HG03139 (cell line): ENCODE measurements around the gene INTS11.

Experiments
- ATAC-seq: cut with Tn5 transposase; IDR thresholded peaks from one replicate; pipeline ENCODE4 v1.9.1; 2021; ENCODE audit not compliant: unreplicated experiment

Gene INTS11

GRCh38 chr1:1303736-1304135 is 20.7 kb downstream of the INTS11 start:
- no peak for ATAC-seq

DNA sequence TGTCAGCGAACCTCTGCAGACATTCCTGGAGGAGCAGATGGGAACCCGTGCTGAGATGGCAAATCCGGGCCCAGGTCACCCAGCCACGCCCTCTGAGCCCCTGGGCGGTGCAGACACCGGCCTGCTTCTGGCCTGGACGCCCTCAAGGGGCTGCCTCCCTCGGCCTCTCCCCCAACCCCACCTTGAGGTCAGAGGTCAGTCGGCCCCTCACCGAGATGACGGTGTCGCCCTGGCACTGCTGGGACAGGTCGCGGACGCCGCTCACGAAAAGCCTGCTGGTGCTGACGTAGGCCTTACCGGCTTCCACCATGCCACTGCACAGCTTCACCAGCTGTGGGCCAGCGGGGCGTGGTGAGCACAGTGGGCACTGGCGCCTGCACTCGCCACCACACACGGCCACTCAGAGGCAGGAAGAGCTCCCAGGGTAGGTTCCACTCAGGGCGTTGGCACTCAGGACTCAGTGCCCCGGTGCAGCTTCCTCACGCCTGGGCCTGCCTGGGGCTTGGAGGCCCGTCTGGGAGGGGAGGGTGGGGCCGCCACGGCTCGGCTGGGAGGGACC is 21.4 kb downstream of the INTS11 start:
- no peak for ATAC-seq

DNA sequence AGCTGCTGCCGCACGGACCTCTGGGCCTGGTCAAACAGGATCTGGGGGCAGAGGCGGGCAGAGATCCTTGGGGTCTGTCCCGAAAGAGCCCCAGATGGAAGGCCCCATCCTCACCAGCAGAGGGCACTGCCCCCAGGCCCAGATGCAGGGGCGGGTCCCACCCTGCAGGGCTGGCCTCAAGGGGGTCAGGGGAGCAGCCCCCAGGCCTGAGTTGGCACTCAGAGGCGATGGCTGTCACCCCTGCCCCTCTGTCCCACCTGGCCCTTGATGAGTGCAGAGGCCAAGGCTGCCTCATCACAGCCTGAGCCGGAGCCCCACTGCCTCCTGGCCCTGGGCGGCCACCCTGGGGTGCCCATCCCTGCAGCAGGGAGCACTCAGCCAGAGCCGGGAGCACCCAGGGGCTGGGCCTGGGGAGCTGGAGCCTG is 22.4 kb downstream of the INTS11 start:
- ATAC-seq, result no peak

GRCh38 chr1:1300352-1300739 is 24.1 kb downstream of the INTS11 start:
- no peak for ATAC-seq

DNA sequence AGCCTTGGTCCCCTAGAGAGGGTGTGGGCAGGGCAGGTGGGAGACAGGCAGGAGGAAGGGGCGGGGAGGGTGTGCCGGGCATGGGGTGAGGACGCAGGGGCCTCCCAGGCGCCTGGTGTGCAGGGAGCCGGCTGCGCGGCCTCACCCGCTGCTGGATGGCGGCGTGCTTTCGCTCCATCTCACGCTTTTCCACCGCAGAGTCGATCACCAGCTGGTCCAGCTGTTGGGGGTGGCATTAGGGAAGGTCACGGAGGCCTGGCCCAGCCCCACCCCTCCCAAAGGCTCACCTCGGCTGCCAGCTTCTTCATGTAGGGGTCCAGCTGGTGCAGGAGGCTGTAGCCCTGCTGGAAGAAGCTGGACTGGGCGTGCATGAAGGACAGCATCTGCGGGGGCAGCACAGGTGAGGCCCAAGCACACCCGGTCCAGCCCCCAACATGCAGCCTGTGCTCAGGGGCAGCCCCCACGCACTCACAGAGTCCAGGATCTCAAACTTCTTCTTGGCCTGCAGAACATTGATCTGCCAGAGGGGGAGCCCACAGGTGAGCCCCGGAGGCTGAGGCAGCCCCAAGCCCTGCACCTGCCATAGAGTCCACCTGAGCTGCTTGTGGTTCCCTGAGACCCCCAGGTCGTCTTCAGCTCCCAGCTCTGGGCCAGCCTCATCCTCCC is 24.6 kb downstream of the INTS11 start:
- no peak for ATAC-seq

GRCh38 chr1:1298861-1299685 is 25.4 kb downstream of the INTS11 start:
- no peak for ATAC-seq

DNA sequence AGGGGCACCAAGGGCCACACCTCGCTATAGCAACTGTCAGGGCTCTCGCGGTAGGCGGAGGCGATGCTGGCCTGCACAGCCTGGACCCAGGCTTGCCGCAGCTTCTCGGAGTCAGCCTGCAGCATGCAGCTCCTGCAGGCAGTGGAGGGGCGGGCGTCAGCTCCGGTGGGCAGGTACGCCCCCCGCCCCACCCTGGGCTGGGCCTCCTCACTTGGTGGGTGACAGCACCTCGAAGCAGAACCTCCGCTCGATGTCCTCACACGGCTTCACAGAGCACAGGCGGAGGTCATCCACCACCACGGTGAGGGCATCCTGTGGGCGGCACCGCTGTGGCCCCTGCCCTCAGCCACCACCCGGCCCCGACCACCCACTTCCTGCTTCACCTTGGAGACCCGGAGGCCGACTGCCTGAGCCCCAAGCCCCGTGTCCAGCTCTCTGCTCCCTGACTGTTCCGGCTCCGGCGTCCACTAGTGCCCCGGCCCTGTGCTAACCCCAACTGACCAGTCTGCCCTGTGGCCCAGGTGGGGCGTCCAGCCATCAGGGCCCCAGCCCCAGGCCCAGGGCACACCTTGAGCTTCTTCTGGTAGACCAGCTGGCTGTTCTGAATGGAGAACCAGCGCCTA is 26.5 kb downstream of the INTS11 start:
- no peak for ATAC-seq

- no peak for ATAC-seq
Measured at GRCh38 chr1:1296070-1297061, 28.1 kb downstream of the INTS11 start.

DNA sequence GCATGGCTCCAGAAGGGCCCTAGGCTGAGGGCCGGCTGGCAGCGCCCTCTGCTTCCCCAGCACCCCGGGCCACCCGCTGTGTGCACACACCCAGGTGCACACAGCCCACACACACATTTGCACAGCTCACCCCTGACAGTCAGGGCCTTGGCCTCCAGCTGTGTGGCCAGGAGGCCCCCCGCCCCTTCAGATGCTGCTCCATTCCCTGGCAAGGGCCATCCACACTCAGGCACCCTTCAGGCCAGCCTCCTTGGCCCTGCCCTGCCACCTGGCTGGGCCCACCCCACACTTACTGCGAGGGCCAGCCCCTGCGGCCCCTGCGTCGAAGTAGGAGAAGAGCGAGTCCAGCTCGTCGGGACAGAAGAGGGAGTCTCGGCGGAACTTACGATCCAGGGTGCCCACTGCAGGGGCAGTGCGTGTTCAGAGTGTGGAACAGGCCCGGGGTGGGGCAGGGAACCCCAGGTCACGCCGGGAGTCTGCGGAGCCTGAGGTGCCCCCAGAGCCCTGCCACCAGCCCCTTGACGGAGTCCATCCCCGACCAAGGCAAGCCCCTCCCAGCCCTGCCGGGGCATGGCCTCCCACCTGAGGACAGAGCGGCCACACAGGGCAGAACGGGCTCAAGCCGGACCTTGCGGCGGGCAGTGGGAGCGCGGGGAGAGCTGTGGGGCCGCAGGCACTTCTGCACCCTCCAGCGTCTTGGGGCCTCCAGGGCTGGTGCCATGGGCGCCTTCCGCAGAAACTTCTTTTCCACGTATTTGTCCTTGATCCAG is 29.1 kb downstream of the INTS11 start:
- no peak for ATAC-seq

DNA sequence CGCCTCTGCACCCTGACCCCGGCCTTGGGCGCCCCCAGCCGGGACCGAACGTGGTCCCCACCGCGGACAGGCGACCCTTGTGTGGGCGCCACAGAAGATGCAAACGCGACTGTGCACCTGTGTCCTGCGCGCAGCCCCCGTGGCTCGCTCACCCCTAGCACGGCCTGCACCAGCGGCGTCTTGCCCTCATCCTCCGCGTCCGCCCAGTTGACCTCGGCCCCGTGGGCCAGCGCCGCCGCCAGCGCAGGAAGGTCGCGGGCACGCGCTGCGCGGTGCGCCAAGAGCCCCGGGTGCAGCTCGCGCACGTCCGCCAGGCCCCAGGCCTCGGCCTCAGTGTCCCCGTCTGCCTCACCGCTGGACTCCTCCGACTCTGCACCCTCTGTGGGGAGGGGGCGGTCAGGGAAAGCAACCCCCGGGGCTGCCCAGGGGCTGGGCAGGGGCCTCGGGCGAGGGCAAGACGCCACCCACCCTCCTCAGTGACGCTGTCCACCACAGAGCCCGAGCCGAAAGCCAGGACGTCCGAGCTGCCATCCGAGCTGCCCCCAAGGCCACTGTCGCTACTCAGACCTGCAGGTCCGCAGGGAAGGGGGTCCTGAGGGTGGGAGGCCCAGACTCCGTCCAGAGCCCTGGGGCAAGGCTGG is 30.1 kb downstream of the INTS11 start:
- ATAC-seq, result no peak

DNA sequence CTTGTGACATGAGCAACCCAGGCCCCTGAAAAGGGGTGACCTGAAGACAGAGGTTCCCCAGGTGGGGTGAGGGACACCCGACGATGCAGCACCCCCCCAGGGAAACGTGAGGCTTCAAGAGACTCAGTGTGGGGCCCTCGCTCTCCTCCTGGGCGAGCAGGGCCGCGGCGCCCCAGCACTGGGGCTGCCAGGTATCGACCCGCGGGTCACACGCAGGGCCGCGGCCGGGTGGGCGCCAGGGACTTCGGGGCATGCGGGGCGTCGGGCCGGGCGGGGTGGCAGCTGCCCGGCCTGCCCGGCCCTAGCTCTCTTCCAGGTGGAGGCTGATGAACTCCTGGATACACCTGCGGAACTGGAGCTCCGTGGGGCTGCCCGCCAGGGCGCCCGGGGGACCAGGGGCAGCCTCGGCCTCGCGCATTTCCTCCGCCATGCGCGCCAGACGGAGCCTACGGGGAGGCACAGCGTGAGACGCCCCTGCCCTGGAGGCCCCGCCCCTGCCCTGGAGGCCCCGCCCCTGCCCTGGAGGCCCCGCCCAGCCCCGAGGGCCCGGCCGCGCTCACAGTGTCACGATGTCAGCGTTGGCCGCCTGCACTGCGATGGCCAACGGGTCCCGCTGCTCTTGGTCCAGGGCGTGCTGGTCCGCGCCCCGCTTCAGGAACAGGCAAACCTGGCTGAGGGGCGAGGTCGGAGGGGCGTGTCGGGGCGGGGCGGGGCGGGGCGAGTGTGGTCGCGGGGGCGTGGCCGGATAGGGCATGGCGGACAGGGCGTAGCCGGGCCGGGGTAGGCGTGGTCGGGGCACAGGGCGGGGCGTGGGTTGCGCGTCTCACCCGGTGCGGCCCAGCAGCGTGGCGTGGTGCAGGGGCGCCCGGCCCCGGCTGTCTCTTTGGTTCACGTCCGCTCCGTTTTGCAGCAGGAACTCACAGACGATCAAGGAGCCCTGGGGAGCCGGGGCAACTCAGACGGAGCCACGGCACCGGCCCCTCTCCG is 30.9 kb downstream of the INTS11 start:
- no peak for ATAC-seq

GRCh38 chr1:1292851-1293250 is 31.6 kb downstream of the INTS11 start:
- no peak for ATAC-seq

DNA sequence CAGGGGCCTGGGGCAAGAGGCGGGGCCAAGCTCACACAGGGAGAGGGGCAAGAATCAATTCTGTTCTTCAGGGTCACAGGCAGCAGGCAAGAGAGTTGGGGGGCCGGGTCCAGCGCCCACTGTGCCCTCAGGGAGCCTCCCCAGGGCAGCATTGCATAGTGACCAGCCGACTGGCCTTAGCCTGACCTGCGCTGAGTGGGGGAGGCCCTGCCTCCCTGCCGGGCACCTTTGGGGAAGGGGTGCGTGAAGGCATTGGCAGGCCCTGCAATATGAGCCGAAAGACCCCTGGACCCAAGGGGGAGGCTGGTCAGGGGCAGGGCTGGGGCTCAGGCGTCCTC is 32.0 kb downstream of the INTS11 start:
- no peak for ATAC-seq

DNA sequence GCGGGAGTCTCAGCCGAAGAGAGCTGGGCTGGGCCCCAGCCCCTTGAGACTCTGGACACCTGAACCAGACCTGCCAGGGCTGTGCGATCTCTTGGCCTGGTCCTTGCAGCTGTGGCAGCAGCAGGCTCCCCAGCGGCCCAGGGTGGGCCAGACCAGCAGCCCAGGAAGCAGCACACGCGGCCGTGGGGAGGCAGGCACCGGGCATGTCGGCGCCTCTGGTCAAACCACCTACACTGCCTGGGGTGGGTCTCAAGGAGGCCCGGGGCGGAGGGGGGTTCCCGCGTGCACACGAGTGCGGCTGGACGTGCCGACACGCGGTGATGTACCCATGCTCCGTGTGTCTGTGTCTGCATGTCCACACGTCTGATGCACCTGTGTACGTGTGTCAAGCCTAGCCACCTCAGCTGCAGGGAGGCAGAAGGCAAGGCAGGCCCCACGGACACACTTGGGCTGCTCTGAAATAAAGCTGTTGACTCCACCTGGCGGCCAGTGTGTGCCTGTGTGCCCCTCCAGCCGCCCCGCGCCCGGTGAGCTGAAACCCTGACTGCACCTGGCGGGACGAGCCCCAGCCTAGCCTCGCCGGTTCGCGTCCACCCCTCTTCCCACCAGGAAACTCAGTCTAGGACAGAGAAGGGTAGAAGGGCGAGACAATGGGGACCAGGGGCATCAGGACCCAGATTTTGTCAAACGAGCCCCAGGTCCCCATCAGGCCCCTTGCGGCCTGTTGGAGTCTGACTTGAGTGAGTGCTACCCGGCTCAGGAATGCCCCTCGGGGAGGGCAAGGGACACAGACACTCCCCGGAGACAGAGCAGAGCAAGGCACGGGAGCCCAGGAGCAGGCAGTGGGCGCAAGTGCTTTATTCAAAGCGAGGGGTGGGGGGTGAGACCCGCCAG is 32.7 kb downstream of the INTS11 start:
- no peak for ATAC-seq

DNA sequence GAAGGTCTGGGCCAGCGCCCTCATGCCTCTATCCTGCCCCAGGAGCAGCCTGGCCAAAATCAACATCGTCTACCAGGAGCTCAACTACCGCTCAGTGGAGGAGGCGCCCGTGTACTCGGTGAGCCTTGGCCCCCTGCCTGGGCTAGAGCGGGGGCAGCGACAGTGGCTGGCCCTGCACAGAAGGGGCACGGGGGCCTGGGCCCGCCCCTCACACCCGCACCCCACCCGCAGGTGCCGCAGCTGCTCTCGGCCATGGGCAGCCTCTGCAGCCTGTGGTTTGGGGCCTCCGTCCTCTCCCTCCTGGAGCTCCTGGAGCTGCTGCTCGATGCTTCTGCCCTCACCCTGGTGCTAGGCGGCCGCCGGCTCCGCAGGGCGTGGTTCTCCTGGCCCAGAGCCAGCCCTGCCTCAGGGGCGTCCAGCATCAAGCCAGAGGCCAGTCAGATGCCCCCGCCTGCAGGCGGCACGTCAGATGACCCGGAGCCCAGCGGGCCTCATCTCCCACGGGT is 33.4 kb downstream of the INTS11 start:
- ATAC-seq, result no peak

GRCh38 chr1:1290238-1290731 is 34.2 kb downstream of the INTS11 start:
- no peak for ATAC-seq
